ENCODE measurements around the gene TAS2R1. TPM values are rescaled to one million over a fixed set of nuclear protein-coding genes. Genes with fewer than 3 reads are reported as not detected.

TAS2R1 gene
- total RNA-seq, 1 experiment from 2014 or later: not detected

DNA sequence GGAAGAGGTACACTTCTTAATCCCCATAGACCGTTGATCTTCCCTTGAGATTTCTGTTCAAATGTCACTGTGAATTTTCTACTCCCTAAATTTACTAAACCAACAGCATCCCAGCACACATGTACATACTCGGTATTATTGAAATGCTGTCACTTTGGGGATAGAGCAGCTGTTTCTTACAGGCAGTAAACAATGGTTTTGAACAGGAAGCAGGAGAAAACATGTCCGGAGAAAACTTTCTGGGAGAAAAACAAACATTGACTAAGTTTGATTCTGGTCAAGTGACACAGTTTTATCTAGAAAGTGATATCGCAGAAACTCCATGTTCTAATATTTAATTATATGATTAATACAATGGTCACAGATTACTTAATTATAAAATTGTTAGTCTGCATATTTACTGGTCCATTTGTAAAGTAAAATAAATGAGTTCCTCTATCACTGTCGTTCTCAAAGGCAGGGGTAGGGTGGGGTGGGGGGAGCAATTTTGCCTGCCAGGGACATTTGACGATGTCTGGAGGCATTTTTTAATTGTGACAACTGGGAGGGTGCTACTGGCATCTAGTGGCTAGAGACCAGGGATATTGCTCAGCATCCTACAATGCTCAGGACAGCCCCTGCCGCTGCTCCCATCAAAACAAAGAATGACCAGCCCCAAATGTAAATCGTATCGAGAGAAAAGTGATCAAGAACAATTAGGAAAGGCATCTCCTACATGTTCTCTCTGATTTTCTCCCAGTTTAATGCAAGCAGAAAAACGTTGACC lies 12.2 kb downstream of the TAS2R1 start:
- H3K9me2 ChIP-seq (ENCODE audit: insufficient read depth): no peaks in the 10 kb centered on the region
- POLR2A ChIA-PET: no interaction called here
- H3K9ac ChIP-seq (ENCODE audit: low read length): no peak overlapping the region
- RAD21 ChIA-PET (ENCODE audit: low non-redundant PET in 1 of 2, low total read pairs in 2 of 2, uncharacterized antibody in 2 of 2, unreplicated experiment in 2 of 2): no interaction called here
- H3K9me3 ChIP-seq (ENCODE audit: control insufficient read depth in 1 of 2, insufficient read depth in 1 of 2, low read depth in 1 of 2, low read length in 2 of 2): peaks cover 0 to 7% of the 10 kb centered on the region in 2 experiments; a peak in 2 of 4 replicates
- H3K4me1 ChIP-seq (ENCODE audit: control insufficient read depth in 1 of 2, insufficient read depth in 2 of 2, low read length in 2 of 2): no peaks in the 10 kb centered on the region
- BruUV-seq (replicated peaks): no TSS peak
- CTCF ChIA-PET: no interaction called here
- H3K79me2 ChIP-seq (ENCODE audit: insufficient read depth, low read length): no peaks in the 10 kb centered on the region
- no peaks in the 10 kb centered on the region for H4K20me1 ChIP-seq (ENCODE audit: insufficient read depth)
- TF ChIP-seq, protein P1, sequence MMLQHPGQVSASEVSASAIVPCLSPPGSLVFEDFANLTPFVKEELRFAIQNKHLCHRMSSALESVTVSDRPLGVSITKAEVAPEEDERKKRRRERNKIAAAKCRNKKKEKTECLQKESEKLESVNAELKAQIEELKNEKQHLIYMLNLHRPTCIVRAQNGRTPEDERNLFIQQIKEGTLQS (IDR thresholded peaks at IDR 0.05): no peak
- TF ChIP-seq ELF1 (IDR thresholded peaks at IDR 0.05; ENCODE audit: borderline replicate concordance, low read depth) (no peak), RAD21 (IDR thresholded peaks at IDR 0.05; ENCODE audit: low read depth) (no peak), JUND (IDR thresholded peaks at IDR 0.05) (no peak), TCF7L2 (IDR thresholded peaks at IDR 0.05; ENCODE audit: borderline replicate concordance, extremely low read depth, insufficient read depth, insufficient read length) (no peak), FOSL1 (IDR thresholded peaks at IDR 0.05; ENCODE audit: low read depth) (no peak), POLR2A (IDR thresholded peaks at IDR 0.05; ENCODE audit: borderline replicate concordance, extremely low read depth, insufficient read depth, insufficient read length) (no peak), POLR2AphosphoS5 (IDR thresholded peaks at IDR 0.05; ENCODE audit: low read depth, low read length) (no peak), SIN3A (IDR thresholded peaks at IDR 0.05; ENCODE audit: low read depth) (no peak), EZH2phosphoT487 (IDR thresholded peaks at IDR 0.05; ENCODE audit: borderline replicate concordance) (no peak), YY1 (IDR thresholded peaks at IDR 0.05; ENCODE audit: extremely low read depth, insufficient replicate concordance, low read depth, low read length) (no peak), ZFX (IDR thresholded peaks at IDR 0.05) (no peak), EGR1 (IDR thresholded peaks at IDR 0.05; ENCODE audit: low read depth) (no peak), SP1 (IDR thresholded peaks at IDR 0.05; ENCODE audit: low read depth) (no peak), CBX3 (IDR thresholded peaks at IDR 0.05; ENCODE audit: low read depth) (no peak)
- TF ChIP-seq, protein P2, sequence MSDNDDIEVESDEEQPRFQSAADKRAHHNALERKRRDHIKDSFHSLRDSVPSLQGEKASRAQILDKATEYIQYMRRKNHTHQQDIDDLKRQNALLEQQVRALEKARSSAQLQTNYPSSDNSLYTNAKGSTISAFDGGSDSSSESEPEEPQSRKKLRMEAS (IDR thresholded peaks at IDR 0.05): no peak
- TF ChIP-seq, protein P3, sequence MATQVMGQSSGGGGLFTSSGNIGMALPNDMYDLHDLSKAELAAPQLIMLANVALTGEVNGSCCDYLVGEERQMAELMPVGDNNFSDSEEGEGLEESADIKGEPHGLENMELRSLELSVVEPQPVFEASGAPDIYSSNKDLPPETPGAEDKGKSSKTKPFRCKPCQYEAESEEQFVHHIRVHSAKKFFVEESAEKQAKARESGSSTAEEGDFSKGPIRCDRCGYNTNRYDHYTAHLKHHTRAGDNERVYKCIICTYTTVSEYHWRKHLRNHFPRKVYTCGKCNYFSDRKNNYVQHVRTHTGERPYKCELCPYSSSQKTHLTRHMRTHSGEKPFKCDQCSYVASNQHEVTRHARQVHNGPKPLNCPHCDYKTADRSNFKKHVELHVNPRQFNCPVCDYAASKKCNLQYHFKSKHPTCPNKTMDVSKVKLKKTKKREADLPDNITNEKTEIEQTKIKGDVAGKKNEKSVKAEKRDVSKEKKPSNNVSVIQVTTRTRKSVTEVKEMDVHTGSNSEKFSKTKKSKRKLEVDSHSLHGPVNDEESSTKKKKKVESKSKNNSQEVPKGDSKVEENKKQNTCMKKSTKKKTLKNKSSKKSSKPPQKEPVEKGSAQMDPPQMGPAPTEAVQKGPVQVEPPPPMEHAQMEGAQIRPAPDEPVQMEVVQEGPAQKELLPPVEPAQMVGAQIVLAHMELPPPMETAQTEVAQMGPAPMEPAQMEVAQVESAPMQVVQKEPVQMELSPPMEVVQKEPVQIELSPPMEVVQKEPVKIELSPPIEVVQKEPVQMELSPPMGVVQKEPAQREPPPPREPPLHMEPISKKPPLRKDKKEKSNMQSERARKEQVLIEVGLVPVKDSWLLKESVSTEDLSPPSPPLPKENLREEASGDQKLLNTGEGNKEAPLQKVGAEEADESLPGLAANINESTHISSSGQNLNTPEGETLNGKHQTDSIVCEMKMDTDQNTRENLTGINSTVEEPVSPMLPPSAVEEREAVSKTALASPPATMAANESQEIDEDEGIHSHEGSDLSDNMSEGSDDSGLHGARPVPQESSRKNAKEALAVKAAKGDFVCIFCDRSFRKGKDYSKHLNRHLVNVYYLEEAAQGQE (IDR thresholded peaks at IDR 0.05; ENCODE audit: low read depth): no peak
- TF ChIP-seq, protein P4, sequence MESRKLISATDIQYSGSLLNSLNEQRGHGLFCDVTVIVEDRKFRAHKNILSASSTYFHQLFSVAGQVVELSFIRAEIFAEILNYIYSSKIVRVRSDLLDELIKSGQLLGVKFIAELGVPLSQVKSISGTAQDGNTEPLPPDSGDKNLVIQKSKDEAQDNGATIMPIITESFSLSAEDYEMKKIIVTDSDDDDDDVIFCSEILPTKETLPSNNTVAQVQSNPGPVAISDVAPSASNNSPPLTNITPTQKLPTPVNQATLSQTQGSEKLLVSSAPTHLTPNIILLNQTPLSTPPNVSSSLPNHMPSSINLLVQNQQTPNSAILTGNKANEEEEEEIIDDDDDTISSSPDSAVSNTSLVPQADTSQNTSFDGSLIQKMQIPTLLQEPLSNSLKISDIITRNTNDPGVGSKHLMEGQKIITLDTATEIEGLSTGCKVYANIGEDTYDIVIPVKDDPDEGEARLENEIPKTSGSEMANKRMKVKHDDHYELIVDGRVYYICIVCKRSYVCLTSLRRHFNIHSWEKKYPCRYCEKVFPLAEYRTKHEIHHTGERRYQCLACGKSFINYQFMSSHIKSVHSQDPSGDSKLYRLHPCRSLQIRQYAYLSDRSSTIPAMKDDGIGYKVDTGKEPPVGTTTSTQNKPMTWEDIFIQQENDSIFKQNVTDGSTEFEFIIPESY (IDR thresholded peaks at IDR 0.05; ENCODE audit: extremely low read depth, insufficient replicate concordance, low read length): no peak
- TF ChIP-seq, protein P5, sequence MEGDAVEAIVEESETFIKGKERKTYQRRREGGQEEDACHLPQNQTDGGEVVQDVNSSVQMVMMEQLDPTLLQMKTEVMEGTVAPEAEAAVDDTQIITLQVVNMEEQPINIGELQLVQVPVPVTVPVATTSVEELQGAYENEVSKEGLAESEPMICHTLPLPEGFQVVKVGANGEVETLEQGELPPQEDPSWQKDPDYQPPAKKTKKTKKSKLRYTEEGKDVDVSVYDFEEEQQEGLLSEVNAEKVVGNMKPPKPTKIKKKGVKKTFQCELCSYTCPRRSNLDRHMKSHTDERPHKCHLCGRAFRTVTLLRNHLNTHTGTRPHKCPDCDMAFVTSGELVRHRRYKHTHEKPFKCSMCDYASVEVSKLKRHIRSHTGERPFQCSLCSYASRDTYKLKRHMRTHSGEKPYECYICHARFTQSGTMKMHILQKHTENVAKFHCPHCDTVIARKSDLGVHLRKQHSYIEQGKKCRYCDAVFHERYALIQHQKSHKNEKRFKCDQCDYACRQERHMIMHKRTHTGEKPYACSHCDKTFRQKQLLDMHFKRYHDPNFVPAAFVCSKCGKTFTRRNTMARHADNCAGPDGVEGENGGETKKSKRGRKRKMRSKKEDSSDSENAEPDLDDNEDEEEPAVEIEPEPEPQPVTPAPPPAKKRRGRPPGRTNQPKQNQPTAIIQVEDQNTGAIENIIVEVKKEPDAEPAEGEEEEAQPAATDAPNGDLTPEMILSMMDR (IDR thresholded peaks at IDR 0.05 in 2 of 3, conservative IDR thresholded peaks at IDR 0.05 in 1 of 3; ENCODE audit: borderline replicate concordance in 1 of 3, insufficient read depth in 1 of 3, low read depth in 2 of 3, low read length in 2 of 3): no peak
- H3K36me3 ChIP-seq (ENCODE audit: control insufficient read depth in 1 of 2, insufficient read depth in 2 of 2, low read length in 2 of 2): no peaks in the 10 kb centered on the region
- no peak overlapping the region for H3K4me3 ChIP-seq (replicated peaks in 1 of 2; ENCODE audit: low read depth in 1 of 2, low read length in 2 of 2)
- no peak overlapping the region for H3K4me2 ChIP-seq (ENCODE audit: low read length)
- no peak overlapping the region for H2AFZ ChIP-seq (ENCODE audit: low read depth, low read length, poor library complexity, severe bottlenecking)
- no peak overlapping the region for H3K27ac ChIP-seq (ENCODE audit: low read depth, low read length)
- no peak for DNase-seq (ENCODE audit: low read depth, low spot score)
- no peak for ATAC-seq
- intact Hi-C loops (cut with micrococcal nuclease): no loop called here
- H3K27me3 ChIP-seq (ENCODE audit: insufficient read depth, low read length): no peaks in the 10 kb centered on the region

Data from HCT116 (cell line).